ENCODE measurements around the gene ARRDC1.

Gene ARRDC1

GRCh38 chr9:137631345-137632229 is 26.1 kb downstream of the ARRDC1 start:
- no peak overlapping the region for H3K27ac ChIP-seq
- no peak for DNase-seq (ENCODE audit: low spot score)
- no peak for TF ChIP-seq CTCF (IDR thresholded peaks at IDR 0.05)
- no peak overlapping the region for H3K4me3 ChIP-seq

- TF ChIP-seq CTCF (IDR thresholded peaks at IDR 0.05) = no peak
These were observed 27.0 kb downstream of the ARRDC1 start for GRCh38 chr9:137632230-137633161.

GRCh38 chr9:137634016-137634415 is 28.5 kb downstream of the ARRDC1 start:
- Histone ChIP-seq H3K4me3 (no peak overlapping the region), H3K27ac (no peak overlapping the region)
- TF ChIP-seq CTCF (IDR thresholded peaks at IDR 0.05) = no peak
- DNase-seq (ENCODE audit: low spot score) = no peak

More at GRCh38 chr9:137632230-137633161, 27.0 kb downstream of the ARRDC1 start:
- no peak overlapping the region for H3K27ac ChIP-seq
- DNase-seq (ENCODE audit: low spot score) = no peak
- no peak overlapping the region for H3K4me3 ChIP-seq

GRCh38 chr9:137638680-137639079 is 33.2 kb downstream of the ARRDC1 start:
- no peak for DNase-seq (ENCODE audit: low spot score)
- no peak overlapping the region for H3K27ac ChIP-seq
- H3K4me3 ChIP-seq = no peak overlapping the region
- TF ChIP-seq CTCF (IDR thresholded peaks at IDR 0.05) = no peak

- no peak overlapping the region for H3K27ac ChIP-seq
- no peak for TF ChIP-seq CTCF (IDR thresholded peaks at IDR 0.05)
- peak overlapping the region; percentile 11 for H3K4me3 ChIP-seq
- DNase-seq (ENCODE audit: low spot score) = no peak
These were observed 34.0 kb downstream of the ARRDC1 start for GRCh38 chr9:137639303-137640051.

- H3K4me3 ChIP-seq = no peak overlapping the region
- TF ChIP-seq CTCF (IDR thresholded peaks at IDR 0.05) = no peak
These were observed 35.4 kb downstream of the ARRDC1 start for GRCh38 chr9:137640862-137641261.

More at GRCh38 chr9:137640862-137641261, 35.4 kb downstream of the ARRDC1 start:
- H3K27ac ChIP-seq = no peak overlapping the region
- DNase-seq (ENCODE audit: low spot score) = no peak

Measured in coronary artery (tissue), 2 donors.